SK-N-SH (cell line): ENCODE data around the gene PCF11. TPM values are rescaled to one million over a fixed set of nuclear protein-coding genes. Genes with fewer than 3 reads are reported as not detected.

ENCODE experiments used
- CTCF ChIA-PET: fragments of 300-600, 350-600 bp; formaldehyde crosslinking; extraction: SDS; loops from one replicate; lab custom pipeline; 2021; lab: Yijun Ruan, JAX
- POLR2A ChIA-PET: fragments of 350-600 bp; sonication (Branson Sonifier 250); formaldehyde crosslinking; extraction: SDS; loops from one replicate; lab custom pipeline; 2020; ENCODE audit warnings: antibody characterized with exemption, inconsistent platforms; lab: Yijun Ruan, JAX
- DNase-seq: peaks from one replicate; pipeline ENCODE4 v3.0.0; 2012
- H2AFZ ChIP-seq: fragments of 200-600 bp; sonication (generic); 2 replicates; pipeline ENCODE4 v1.8.1; 2016; ENCODE audit warnings: antibody characterized with exemption, mild to moderate bottlenecking, low read depth
- H3F3A ChIP-seq: fragments of 200-600 bp; sonication (generic); replicated peaks from 2 replicates; pipeline ENCODE3; 2016; ENCODE audit warnings: antibody characterized with exemption, mild to moderate bottlenecking; ENCODE audit not compliant: insufficient read depth
- H3K27ac ChIP-seq, 2 experiments: fragments of 200-500 bp in 1 of 2; fragments of 200-600 bp in 1 of 2; sonication (Bioruptor generic) in 1 of 2; sonication (generic), shearing (Covaris generic) in 1 of 2; 2 replicates each; pipeline versions ENCODE4 v1.5.1 to v1.6.1; 2014 to 2016; ENCODE audit warnings: low read depth in 2 of 2, inconsistent platforms in 1 of 2, low read length in 1 of 2, mild to moderate bottlenecking in 1 of 2, mixed read lengths in 1 of 2
- H3K27me3 ChIP-seq: fragments of 200-600 bp; sonication (generic), shearing (Covaris generic); 2 replicates; pipeline ENCODE4 v1.6.1; 2016; ENCODE audit warnings: mixed run types; ENCODE audit not compliant: insufficient read depth
- H3K36me3 ChIP-seq, 2 experiments: fragments of 200-500 bp in 1 of 2; fragments of 200-600 bp in 1 of 2; sonication (Bioruptor generic) in 1 of 2; sonication (generic) in 1 of 2; replicated peaks in 1 of 2; 2 replicates each; pipeline versions ENCODE3 to v1.5.1; 2014 to 2016; ENCODE audit warnings: low read length in 1 of 2, mild to moderate bottlenecking in 1 of 2; ENCODE audit not compliant: insufficient read depth in 2 of 2, control insufficient read depth in 1 of 2
- H3K4me1 ChIP-seq, 2 experiments: fragments of 200-500 bp in 1 of 2; fragments of 200-600 bp in 1 of 2; sonication (Bioruptor generic) in 1 of 2; sonication (generic), shearing (Covaris generic) in 1 of 2; 2 replicates each; pipeline versions ENCODE4 v1.5.1 to v1.6.1; 2014 to 2016; ENCODE audit warnings: low read depth in 1 of 2, low read length in 1 of 2, mixed run types in 1 of 2; ENCODE audit not compliant: insufficient read depth in 2 of 2, control insufficient read depth in 1 of 2
- H3K4me2 ChIP-seq: fragments of 200-600 bp; sonication (generic), shearing (Covaris generic); 2 replicates; pipeline ENCODE4 v1.6.1; 2017; ENCODE audit warnings: mixed run types
- H3K4me3 ChIP-seq, 2 experiments: fragments of 200-500 bp in 1 of 2; fragments of 200-600 bp in 1 of 2; sonication (Bioruptor generic) in 1 of 2; sonication (generic), shearing (Covaris generic) in 1 of 2; 2 replicates each; pipeline versions ENCODE4 v1.5.1 to v1.8.1; 2014 to 2016; ENCODE audit warnings: low read depth in 2 of 2, inconsistent platforms in 1 of 2, low read length in 1 of 2, mild to moderate bottlenecking in 1 of 2, mixed read lengths in 1 of 2, moderate library complexity in 1 of 2
- H3K79me2 ChIP-seq: fragments of 200-600 bp; sonication (generic); 2 replicates; pipeline ENCODE4 v1.8.1; 2017; ENCODE audit warnings: mild to moderate bottlenecking; ENCODE audit not compliant: insufficient read depth
- H3K9ac ChIP-seq: fragments of 200-600 bp; sonication (generic); 2 replicates; pipeline ENCODE4 v1.6.1; 2017; ENCODE audit warnings: mixed run types
- H3K9me2 ChIP-seq: fragments of 200-600 bp; sonication (generic); 2 replicates; pipeline ENCODE4 v1.6.1; 2017; ENCODE audit warnings: mixed run types
- H3K9me3 ChIP-seq: fragments of 200-600 bp; sonication (generic); 2 replicates; pipeline ENCODE4 v1.6.1; 2017; ENCODE audit warnings: mixed run types, mild to moderate bottlenecking, moderate library complexity
- H4K20me1 ChIP-seq: fragments of 200-600 bp; sonication (generic); 2 replicates; pipeline ENCODE4 v1.6.1; 2017; ENCODE audit warnings: mild to moderate bottlenecking, mixed run types; ENCODE audit not compliant: insufficient read depth
- CHD2 ChIP-seq: fragments of 150-350 bp; IDR thresholded peaks from 2 replicates; pipeline ENCODE4 v1.6.1; 2018; ENCODE audit warnings: low read length; ENCODE audit not compliant: partially characterized antibody
- CTCF ChIP-seq: fragments of 200-600 bp; sonication (generic); IDR thresholded peaks from 2 replicates; pipeline ENCODE4 v1.6.1; 2017; ENCODE audit warnings: antibody characterized with exemption, mild to moderate bottlenecking, moderate library complexity
- ELF1 ChIP-seq: IDR thresholded peaks from 2 replicates; pipeline ENCODE4 v1.4.0; 2012
- EP300 ChIP-seq, 2 experiments: IDR thresholded peaks; 2 replicates each; pipeline versions ENCODE4 v1.4.0 to v1.6.1; 2012; ENCODE audit warnings: borderline replicate concordance in 1 of 2, low read depth in 1 of 2, low read length in 1 of 2
- EZH2phosphoT487 ChIP-seq: fragments of 200-600 bp; sonication (generic); IDR thresholded peaks from 2 replicates; pipeline ENCODE4 v1.6.1; 2017; ENCODE audit warnings: low read depth, mixed run types, mild to moderate bottlenecking, antibody characterized with exemption, moderate library complexity, borderline replicate concordance
- FOSL2 ChIP-seq: IDR thresholded peaks from 2 replicates; pipeline ENCODE4 v1.4.0; 2012; ENCODE audit warnings: low read depth, mild to moderate bottlenecking, moderate library complexity, borderline replicate concordance
- GABPA ChIP-seq: IDR thresholded peaks from 2 replicates; pipeline ENCODE4 v1.4.0; 2012; ENCODE audit warnings: low read depth, mild to moderate bottlenecking
- GATA2 ChIP-seq: sonication (generic); formaldehyde crosslinking; IDR thresholded peaks from 2 replicates; pipeline ENCODE4 v1.5.0; 2020; ENCODE audit warnings: mild to moderate bottlenecking, missing genetic modification reagents
- IRF3 ChIP-seq: fragments of 150-350 bp; IDR thresholded peaks from 2 replicates; pipeline ENCODE4 v1.6.1; 2016; ENCODE audit warnings: mild to moderate bottlenecking, low read depth, low read length
- MEF2A ChIP-seq: IDR thresholded peaks from 2 replicates; pipeline ENCODE4 v1.4.0; 2012; ENCODE audit warnings: low read depth, borderline replicate concordance
- POLR2AphosphoS5 ChIP-seq: IDR thresholded peaks from 2 replicates; pipeline ENCODE4 v1.6.1; 2012; ENCODE audit warnings: low read depth, low read length
- RFX5 ChIP-seq: IDR thresholded peaks from 2 replicates; pipeline ENCODE4 v1.6.1; 2012; ENCODE audit warnings: mild to moderate bottlenecking, improper control_type of control experiment, low read length
- RXRA ChIP-seq: IDR thresholded peaks from 2 replicates; pipeline ENCODE4 v1.4.0; 2012; ENCODE audit warnings: low read depth, mild to moderate bottlenecking, borderline replicate concordance
- TCF12 ChIP-seq: IDR thresholded peaks from 2 replicates; pipeline ENCODE4 v1.4.0; 2012
- USF1 ChIP-seq: IDR thresholded peaks from 2 replicates; pipeline ENCODE4 v1.4.0; 2012; ENCODE audit warnings: low read depth, borderline replicate concordance
- USF2 ChIP-seq: fragments of 150-350 bp; IDR thresholded peaks from 2 replicates; pipeline ENCODE4 v1.6.1; 2017; ENCODE audit warnings: antibody characterized with exemption, low read length, low read depth, borderline replicate concordance
- WGBS: methylation state at CpG from one replicate; pipeline ENCODE4 v1.1.6; 2017; ENCODE audit warnings: low lambda C conversion rate; 5-methylcytosine and 5-hydroxymethylcytosine counted together
- polyA plus RNA-seq, 3 experiments: library from polyadenylated mRNA; depleted of rRNA; stranded (reverse); fragments of >200 nt; gene quantifications; 2 replicates each; pipeline ENCODE4 v1.2.3, GENCODE V29; 2012

The PCF11 gene
- polyA plus RNA-seq, 1 of the 3 experiments (the other 2 are of a cell fraction) = 22.4 TPM

GRCh38 chr11:83166193-83166866 lies 9.4 kb downstream of the PCF11 start:
- Histone ChIP-seq H3K9me3 (no peaks in the 10 kb centered on the region), H3K9ac (no peak overlapping the region), H3K9me2 (no peaks in the 10 kb centered on the region), H2AFZ (no peak overlapping the region), H3K4me2 (no peak overlapping the region), H3K4me3 (no peak overlapping the region), H3K27ac (no peak overlapping the region), H3K36me3 (peaks cover 83 to 90% of the 10 kb centered on the region in 2 experiments), H4K20me1 (peaks cover 35% of the 10 kb centered on the region), H3F3A (peaks cover 21% of the 10 kb centered on the region), H3K4me1 (peaks cover 8 to 11% of the 10 kb centered on the region in 2 experiments; a peak in 3 of 4 replicates), H3K79me2 (peaks cover 100% of the 10 kb centered on the region), H3K27me3 (no peaks in the 10 kb centered on the region)
- ChIA-PET POLR2A (no interaction called here), CTCF (no interaction called here)
- no peak for DNase-seq
- WGBS = 96% methylated on average over 11 of the region's 11 CpGs
- TF ChIP-seq CTCF = no peak
- TF ChIP-seq TCF12 = no peak
- TF ChIP-seq FOSL2 = no peak
- TF ChIP-seq ELF1 = no peak
- TF ChIP-seq USF2 = no peak
- no peak for TF ChIP-seq EP300 (IDR thresholded peaks at IDR 0.05; ENCODE audit: borderline replicate concordance in 1 of 2, low read depth in 1 of 2, low read length in 1 of 2)
- TF ChIP-seq IRF3 = no peak
- TF ChIP-seq CHD2 = no peak
- no peak for TF ChIP-seq EZH2phosphoT487

GRCh38 chr11:83168756-83169155 lies 11.8 kb downstream of the PCF11 start:
- no peak overlapping the region; a peak in 1 of 4 replicates for H3K4me3 ChIP-seq
- peaks cover 84 to 94% of the 10 kb centered on the region in 2 experiments for H3K36me3 ChIP-seq
- POLR2A ChIA-PET = no interaction called here
- no peak overlapping the region for H3K27ac ChIP-seq
- peaks cover 21% of the 10 kb centered on the region for H3F3A ChIP-seq
- H3K9ac ChIP-seq = no peak overlapping the region
- TF ChIP-seq MEF2A = no peak
- TF ChIP-seq RXRA = no peak
- no peak for TF ChIP-seq EZH2phosphoT487
- no peak for TF ChIP-seq RFX5
- no peak for TF ChIP-seq FOSL2
- TF ChIP-seq GATA2 (CRISPR knock-in tag) = no peak
- TF ChIP-seq POLR2AphosphoS5 = no peak
- no peak for TF ChIP-seq USF1
- TF ChIP-seq TCF12 = no peak
- no peak for TF ChIP-seq CHD2
- no peak for TF ChIP-seq GABPA
- TF ChIP-seq, all 33 proteins: peak for 0
- H3K79me2 ChIP-seq = peaks cover 100% of the 10 kb centered on the region
- no peaks in the 10 kb centered on the region for H3K9me2 ChIP-seq
- no peaks in the 10 kb centered on the region for H3K9me3 ChIP-seq
- H3K4me1 ChIP-seq = peaks cover 8% of the 10 kb centered on the region in 2 experiments; a peak in 3 of 4 replicates
- WGBS = 96% methylated on average over 4 of the region's 5 CpGs
- peaks cover 43% of the 10 kb centered on the region for H4K20me1 ChIP-seq
- DNase-seq = no peak
- no peak overlapping the region for H2AFZ ChIP-seq
- no peak overlapping the region for H3K4me2 ChIP-seq
- no peaks in the 10 kb centered on the region for H3K27me3 ChIP-seq
- CTCF ChIA-PET = interaction anchor here (1.1 kb wide), 1 partner anchor 9 kb away, joined by 3 read pairs; no protein-coding TSS in a partner anchor
